ENCODE measurements around the gene GDI1. TPM values are rescaled to one million over a fixed set of nuclear protein-coding genes. Genes with fewer than 3 reads are reported as not detected.

The GDI1 gene
- total RNA-seq, 1 donor from 2014 or later, result 126 TPM

DNA sequence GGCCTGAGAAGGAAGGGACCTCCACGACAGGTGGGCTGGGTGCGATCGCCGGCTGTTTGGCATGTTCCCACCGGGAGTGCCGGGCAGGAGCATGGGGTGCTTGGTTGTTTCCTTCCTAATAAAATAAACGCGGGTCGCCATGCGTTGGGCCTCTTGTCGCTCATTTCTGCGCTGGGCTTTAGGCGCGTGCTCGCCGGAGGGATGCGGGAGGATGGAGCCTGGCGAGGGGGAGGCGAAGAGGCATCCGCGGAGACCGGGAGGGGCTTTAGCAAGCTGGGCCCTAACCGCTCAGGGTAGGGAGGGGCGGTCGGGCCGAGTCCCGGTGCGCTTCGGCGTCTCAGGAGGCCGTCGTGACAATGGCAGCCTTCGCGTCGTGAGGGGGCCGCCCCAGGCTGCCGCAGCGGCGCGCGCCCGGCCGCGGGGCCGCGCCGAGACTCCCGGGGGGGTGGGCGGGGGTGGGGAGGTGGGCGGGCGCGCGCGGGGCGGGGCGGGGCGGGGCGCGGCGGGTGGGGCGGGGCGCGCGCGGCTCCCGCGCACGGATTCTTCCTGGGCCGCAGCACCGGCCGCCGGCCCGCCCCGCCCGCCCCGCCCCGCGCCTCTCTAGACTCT lies 476 bp upstream of the GDI1 start:
- no peak for DNase-seq (ENCODE audit: low spot score)

- no peak for DNase-seq (ENCODE audit: low spot score)
Measured at GRCh38 chrX:154437971-154438893, 1.3 kb downstream of the GDI1 start.

- DNase-seq (ENCODE audit: low spot score), result no peak
Measured at GRCh38 chrX:154439841-154440240, 2.9 kb downstream of the GDI1 start.

DNA sequence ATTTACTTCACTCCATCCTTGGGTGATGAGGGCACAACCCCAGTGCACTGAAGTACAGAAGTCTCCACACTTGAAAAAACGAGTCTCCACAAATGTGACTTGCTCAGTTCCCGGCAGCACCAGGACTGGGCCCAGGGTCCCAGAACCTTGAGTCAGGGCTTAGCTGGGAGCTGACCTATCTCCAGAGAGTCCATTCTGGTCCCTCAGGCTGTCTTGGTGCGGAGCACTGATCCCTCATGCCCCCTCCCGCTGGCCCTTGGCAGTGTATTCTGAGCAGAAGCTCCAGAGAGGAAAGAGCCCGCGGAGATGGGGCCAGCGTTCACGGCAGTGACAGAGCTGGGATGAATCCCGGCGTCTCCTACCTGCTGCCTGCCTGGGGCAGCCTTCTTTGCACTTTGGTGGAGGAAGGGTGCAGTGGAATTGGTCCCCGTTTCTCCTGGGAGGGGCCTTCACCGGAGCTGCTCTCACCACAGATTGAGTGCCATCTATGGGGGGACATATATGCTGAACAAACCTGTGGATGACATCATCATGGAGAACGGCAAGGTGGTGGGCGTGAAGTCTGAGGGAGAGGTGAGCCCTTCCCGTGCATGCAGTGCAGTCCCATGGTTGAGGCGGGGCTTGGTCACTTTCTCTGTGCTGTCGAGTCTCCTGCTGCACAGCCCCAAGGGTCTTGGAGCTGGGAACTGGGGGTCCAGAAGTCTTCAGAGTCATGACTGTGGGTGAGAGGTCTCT lies 3.8 kb downstream of the GDI1 start:
- DNase-seq (ENCODE audit: low spot score), result no peak

DNA sequence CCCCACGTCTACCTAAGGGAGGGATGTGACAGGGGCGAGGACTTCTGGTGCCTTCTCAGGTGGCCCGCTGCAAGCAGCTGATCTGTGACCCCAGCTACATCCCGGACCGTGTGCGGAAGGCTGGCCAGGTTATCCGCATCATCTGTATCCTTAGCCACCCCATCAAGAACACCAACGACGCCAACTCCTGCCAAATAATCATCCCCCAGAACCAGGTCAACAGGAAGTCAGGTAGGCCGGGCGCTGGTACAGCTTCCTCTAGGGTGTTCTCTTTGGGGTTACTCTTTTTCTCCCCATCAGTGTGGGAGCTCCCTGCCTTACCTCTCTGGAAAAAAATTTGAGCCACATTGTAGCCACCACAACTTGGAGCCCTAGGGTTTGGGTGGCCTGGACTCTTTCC lies 4.6 kb downstream of the GDI1 start:
- DNase-seq (ENCODE audit: low spot score), result no peak

- no peak for DNase-seq (ENCODE audit: low spot score)
Measured at GRCh38 chrX:154441984-154442707, 5.2 kb downstream of the GDI1 start.

DNA sequence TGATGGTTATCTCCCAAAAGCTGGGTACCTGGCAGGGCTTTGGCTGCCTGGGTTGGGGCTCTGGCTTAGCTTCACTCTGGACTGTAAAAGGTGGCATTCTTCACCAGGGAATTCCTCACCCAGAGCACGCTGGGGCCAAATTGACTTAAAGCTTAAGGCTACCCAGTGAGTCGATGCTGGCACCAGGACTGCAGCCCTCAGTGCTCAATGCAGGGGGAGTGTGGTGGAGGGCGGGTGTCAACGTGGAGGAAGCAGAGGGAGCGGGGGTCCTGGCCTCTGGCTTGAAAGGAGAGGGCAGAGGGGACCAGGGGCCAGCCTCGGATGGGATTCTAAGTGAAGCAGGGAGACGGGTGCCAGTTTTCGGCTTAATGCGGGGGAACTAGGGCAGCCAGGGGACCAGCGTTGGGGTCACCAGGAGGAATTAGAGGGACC lies 6.5 kb downstream of the GDI1 start:
- DNase-seq (ENCODE audit: low spot score), result no peak

GRCh38 chrX:154443992-154444754 lies 7.2 kb downstream of the GDI1 start, which contains the start of gene FAM50A:
TSS of gene FAM50A (plus strand) at chrX:154444141. CDS start at chrX:154444236, 95 bp downstream.
- DNase-seq (ENCODE audit: low spot score), result peak; percentile 77

- no peak for DNase-seq (ENCODE audit: low spot score)
Measured at GRCh38 chrX:154444755-154445246, 7.8 kb downstream of the GDI1 start.

DNA sequence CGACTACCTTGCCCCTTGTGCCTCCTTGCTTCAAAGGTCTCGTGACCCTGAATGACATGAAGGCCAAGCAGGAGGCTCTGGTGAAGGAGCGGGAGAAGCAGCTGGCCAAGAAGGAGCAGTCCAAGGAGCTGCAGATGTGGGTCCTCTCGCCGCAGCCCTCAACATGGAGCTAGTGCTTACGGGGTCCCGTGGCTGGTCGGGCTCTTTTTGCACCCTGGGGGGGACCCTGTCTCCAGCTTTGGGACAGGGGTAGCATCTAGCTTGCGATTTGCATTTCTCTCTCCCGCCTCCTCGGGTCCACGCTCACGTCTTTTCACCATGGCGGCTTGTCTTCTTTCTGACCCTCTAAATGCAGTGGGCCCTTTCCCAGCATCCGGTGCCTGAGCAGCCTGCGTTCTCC lies 8.8 kb downstream of the GDI1 start:
- DNase-seq (ENCODE audit: low spot score), result no peak

- DNase-seq (ENCODE audit: low spot score), result no peak
Measured at GRCh38 chrX:154446430-154446829, 9.5 kb downstream of the GDI1 start.

GRCh38 chrX:154448484-154448883 lies 11.5 kb downstream of the GDI1 start:
- no peak for DNase-seq (ENCODE audit: low spot score)

DNA sequence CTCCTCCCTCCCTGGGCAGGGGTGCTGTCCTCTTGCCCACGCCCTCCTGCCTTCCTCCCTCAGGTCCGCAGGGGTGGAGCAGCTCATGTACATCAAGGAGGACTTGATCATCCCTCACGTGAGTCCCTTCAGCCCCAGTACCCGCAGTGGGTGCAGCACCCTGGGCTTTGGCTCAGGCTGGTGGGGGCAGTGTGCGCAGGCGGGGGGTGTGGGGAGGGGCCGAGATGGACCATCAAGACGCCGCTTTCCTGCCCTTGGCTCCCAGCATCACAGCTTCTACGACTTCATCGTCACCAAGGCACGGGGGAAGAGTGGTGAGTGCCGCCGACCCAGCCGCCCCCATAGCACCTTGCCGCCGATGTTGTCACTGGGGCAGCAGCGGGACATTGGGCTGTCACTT lies 12.7 kb downstream of the GDI1 start:
- no peak for DNase-seq (ENCODE audit: low spot score)

DNA sequence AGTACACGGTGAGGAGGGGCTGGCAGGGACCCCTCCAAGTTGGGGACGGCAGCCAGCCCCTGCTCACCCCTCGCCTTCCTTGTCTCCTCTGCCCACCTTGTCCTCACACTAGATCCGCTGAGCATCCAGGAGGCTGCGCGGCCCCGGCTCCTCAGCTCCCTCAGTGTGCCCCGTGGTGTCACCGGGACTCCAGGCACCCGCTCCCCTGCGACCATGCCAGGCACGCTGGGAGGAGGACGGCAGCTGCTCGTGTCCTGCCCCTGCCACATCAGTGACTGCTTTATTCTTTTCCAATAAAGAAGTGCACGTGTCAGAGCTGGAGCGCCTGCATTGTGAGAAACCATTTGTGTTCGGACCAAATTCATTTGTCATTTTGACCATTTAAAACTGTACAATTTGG lies 13.4 kb downstream of the GDI1 start:
- DNase-seq (ENCODE audit: low spot score), result no peak

GRCh38 chrX:154452823-154453222 lies 15.9 kb downstream of the GDI1 start:
- no peak for DNase-seq (ENCODE audit: low spot score)

- no peak for DNase-seq (ENCODE audit: low spot score)
Measured at GRCh38 chrX:154457491-154458115, 20.6 kb downstream of the GDI1 start.

- DNase-seq (ENCODE audit: low spot score), result no peak
Measured at GRCh38 chrX:154458116-154458953, 21.4 kb downstream of the GDI1 start, which contains the start of gene PLXNA3. TSS of gene PLXNA3 (plus strand) at chrX:154458281. CDS start at chrX:154460184, 1,903 bp downstream.

DNA sequence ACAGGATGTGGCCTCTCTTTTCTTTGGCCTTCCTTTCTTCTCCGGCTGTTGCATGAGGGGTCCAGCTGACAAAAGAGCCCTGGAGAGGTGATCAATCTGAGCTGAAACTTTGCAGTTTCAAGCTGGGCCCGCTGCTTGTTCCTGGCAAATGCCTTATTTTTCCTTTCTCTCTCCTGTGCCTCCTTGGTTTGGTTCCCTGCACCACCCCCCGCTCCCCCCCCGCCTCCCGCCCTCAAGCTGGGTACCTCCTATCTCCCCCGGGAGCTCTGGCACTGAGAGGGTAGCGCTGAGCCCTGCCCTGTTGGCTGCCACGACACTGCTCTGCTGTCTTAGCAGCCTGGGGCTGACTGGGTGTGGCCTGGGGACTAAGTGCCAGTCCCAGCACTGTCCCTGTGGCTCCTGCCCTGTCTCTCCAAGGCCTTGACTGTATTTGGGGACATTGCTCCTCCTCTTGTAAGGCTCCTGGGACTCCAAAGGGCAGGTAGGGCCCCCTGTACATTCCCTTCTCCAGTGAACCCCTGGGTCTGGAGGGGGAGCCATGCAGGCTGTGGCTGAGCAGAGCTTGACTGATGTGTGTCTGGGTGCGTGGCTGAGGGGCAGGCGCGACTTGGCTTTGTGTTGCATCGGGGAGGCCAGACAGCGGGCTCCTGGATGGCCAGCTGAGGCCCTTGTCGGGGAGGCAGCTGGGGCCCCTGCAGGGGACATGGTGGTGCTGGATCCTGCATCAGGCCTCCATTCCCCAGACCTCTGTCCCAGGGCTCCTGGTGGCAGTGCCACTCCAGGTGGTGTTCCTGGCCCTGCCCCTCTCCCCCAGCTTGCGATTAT lies 22.2 kb downstream of the GDI1 start:
- no peak for DNase-seq (ENCODE audit: low spot score)

All from ureter (tissue), 1 donor.